Chondrocyte (in vitro differentiated cells): ENCODE data around the gene CFI. TPM values are rescaled to one million over a fixed set of nuclear protein-coding genes. Genes with fewer than 3 reads are reported as not detected.

Source experiments
- DNase-seq: peaks from one replicate; pipeline ENCODE4 v3.0.0; 2021; ENCODE audit warnings: mixed read lengths, low spot score
- H3K27ac Mint-ChIP-seq: one replicate; pipeline ENCODE4 v1.8.0; 2021; ENCODE audit warnings: mild to moderate bottlenecking, moderate library complexity, mixed read lengths; ENCODE audit not compliant: unreplicated experiment
- H3K27me3 Mint-ChIP-seq: 2 replicates; pipeline ENCODE4 v1.8.0; 2021; ENCODE audit warnings: low read depth, mixed read lengths
- H3K36me3 Mint-ChIP-seq: 2 replicates; pipeline ENCODE4 v1.8.0; 2021; ENCODE audit warnings: low read depth, mixed read lengths
- H3K4me1 Mint-ChIP-seq: 2 replicates; pipeline ENCODE4 v1.8.0; 2021; ENCODE audit warnings: low read depth, mild to moderate bottlenecking, mixed read lengths
- H3K4me3 Mint-ChIP-seq: one replicate; pipeline ENCODE4 v1.8.0; 2021; ENCODE audit warnings: mild to moderate bottlenecking, moderate library complexity, mixed read lengths; ENCODE audit not compliant: unreplicated experiment
- H3K9me3 Mint-ChIP-seq: 2 replicates; pipeline ENCODE4 v1.8.0; 2021; ENCODE audit warnings: low read depth, mixed read lengths
- total RNA-seq: library from RNA; stranded (reverse); gene quantifications from 3 replicates; pipeline ENCODE4 v1.2.1, GENCODE V29; 2021
- TF ChIP-seq, protein P1 (sequence below): fragments of 200-600 bp; sonication (generic); IDR thresholded peaks from 2 replicates; pipeline ENCODE4 v1.5.0; 2021; ENCODE audit warnings: antibody characterized with exemption, mild to moderate bottlenecking, moderate library complexity

CFI gene
- total RNA-seq, 1 donor from 2014 or later = not detected

GRCh38 chr4:109719604-109720003, 82.2 kb downstream of the CFI start:
- TF ChIP-seq, protein P1, sequence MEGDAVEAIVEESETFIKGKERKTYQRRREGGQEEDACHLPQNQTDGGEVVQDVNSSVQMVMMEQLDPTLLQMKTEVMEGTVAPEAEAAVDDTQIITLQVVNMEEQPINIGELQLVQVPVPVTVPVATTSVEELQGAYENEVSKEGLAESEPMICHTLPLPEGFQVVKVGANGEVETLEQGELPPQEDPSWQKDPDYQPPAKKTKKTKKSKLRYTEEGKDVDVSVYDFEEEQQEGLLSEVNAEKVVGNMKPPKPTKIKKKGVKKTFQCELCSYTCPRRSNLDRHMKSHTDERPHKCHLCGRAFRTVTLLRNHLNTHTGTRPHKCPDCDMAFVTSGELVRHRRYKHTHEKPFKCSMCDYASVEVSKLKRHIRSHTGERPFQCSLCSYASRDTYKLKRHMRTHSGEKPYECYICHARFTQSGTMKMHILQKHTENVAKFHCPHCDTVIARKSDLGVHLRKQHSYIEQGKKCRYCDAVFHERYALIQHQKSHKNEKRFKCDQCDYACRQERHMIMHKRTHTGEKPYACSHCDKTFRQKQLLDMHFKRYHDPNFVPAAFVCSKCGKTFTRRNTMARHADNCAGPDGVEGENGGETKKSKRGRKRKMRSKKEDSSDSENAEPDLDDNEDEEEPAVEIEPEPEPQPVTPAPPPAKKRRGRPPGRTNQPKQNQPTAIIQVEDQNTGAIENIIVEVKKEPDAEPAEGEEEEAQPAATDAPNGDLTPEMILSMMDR = no peak
- peaks cover 1% of the 10 kb centered on the region for H3K36me3 Mint-ChIP-seq

DNA sequence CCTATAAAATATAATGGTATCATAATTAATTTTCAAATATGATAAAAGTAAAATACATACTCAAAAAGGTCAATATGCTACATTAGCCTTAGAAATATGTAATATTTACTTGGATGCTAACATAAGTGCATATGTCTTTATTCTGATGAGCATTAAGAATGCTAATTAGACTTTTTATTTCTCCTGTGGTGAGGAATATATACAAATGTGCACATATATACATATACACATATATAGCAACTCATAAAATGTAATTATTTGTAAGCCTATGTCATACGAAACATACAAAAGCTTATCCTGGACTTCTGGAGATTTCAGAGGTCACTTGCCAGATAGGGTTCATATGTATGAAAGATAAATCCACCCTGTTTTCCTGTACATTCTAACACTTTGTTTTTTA, 83.0 kb downstream of the CFI start:
- no peak overlapping the region for H3K4me3 Mint-ChIP-seq
- TF ChIP-seq, protein P1 = no peak
- peaks cover 4% of the 10 kb centered on the region for H3K36me3 Mint-ChIP-seq
- no peaks in the 10 kb centered on the region for H3K9me3 Mint-ChIP-seq
- DNase-seq = no peak
- no peak overlapping the region for H3K27ac Mint-ChIP-seq
- no peaks in the 10 kb centered on the region for H3K27me3 Mint-ChIP-seq
- H3K4me1 Mint-ChIP-seq = no peaks in the 10 kb centered on the region

More at GRCh38 chr4:109719604-109720003, 82.2 kb downstream of the CFI start:
- H3K27ac Mint-ChIP-seq = no peak overlapping the region
- no peak for DNase-seq
- no peaks in the 10 kb centered on the region for H3K9me3 Mint-ChIP-seq
- no peaks in the 10 kb centered on the region for H3K27me3 Mint-ChIP-seq
- no peak overlapping the region for H3K4me3 Mint-ChIP-seq
- H3K4me1 Mint-ChIP-seq = no peaks in the 10 kb centered on the region

DNA sequence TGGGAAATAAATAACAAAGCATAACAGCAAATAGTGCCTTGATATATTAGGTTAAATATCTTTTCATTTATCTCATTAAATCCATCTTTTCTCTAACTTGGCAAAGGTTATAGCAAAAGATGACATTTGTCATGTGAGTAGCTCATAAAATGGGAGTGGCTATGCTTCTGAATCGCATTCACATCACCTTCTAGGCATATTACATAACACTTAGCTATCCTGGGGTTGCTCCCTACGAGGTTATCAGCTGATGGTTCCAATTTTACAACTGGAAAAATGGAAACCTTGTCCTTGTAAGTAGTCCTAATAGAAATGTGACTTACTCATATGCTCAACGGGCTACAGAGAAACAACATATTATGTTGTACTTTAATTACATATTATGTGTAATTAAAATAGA, 88.3 kb downstream of the CFI start:
- no peak overlapping the region for H3K27ac Mint-ChIP-seq
- TF ChIP-seq, protein P1 = no peak
- no peaks in the 10 kb centered on the region for H3K9me3 Mint-ChIP-seq

GRCh38 chr4:109708990-109709389, 92.8 kb downstream of the CFI start:
- Mint-ChIP-seq H3K4me3 (no peak overlapping the region), H3K27ac (no peak overlapping the region), H3K4me1 (peaks cover 1% of the 10 kb centered on the region), H3K27me3 (no peaks in the 10 kb centered on the region), H3K36me3 (peaks cover 3% of the 10 kb centered on the region), H3K9me3 (no peaks in the 10 kb centered on the region)
- DNase-seq = no peak
- TF ChIP-seq, protein P1 = no peak

More for the DNA sequence above, 88.3 kb downstream of the CFI start:
- Mint-ChIP-seq H3K4me1 (no peaks in the 10 kb centered on the region), H3K27me3 (no peaks in the 10 kb centered on the region), H3K4me3 (no peak overlapping the region), H3K36me3 (peaks cover 7% of the 10 kb centered on the region)
- no peak for DNase-seq

GRCh38 chr4:109708435-109708834, 93.4 kb downstream of the CFI start:
- Mint-ChIP-seq H3K36me3 (peaks cover 3% of the 10 kb centered on the region), H3K4me3 (no peak overlapping the region), H3K4me1 (peaks cover 6% of the 10 kb centered on the region), H3K9me3 (no peaks in the 10 kb centered on the region), H3K27ac (no peak overlapping the region), H3K27me3 (no peaks in the 10 kb centered on the region)
- TF ChIP-seq, protein P1 = no peak
- DNase-seq = no peak
